Hepatocyte (in vitro differentiated cells): ENCODE results near the gene LEAP2. TPM values are rescaled to one million over a fixed set of nuclear protein-coding genes. Genes with fewer than 3 reads are reported as not detected.

Source experiments
- DNase-seq: peaks from one replicate; pipeline ENCODE4 v3.0.0-alpha.2; 2016; ENCODE audit warnings: low spot score
- H2AFZ ChIP-seq: fragments of 200-600 bp; sonication (generic); 2 replicates; pipeline ENCODE4 v1.6.0; 2016; ENCODE audit warnings: antibody characterized with exemption, mild to moderate bottlenecking
- H3K27ac ChIP-seq: fragments of 200-600 bp; sonication (generic); 2 replicates; pipeline ENCODE4 v1.5.1; 2016; ENCODE audit warnings: mild to moderate bottlenecking
- H3K27me3 ChIP-seq: fragments of 200-600 bp; sonication (generic); 2 replicates; pipeline ENCODE4 v1.6.1; 2016
- H3K36me3 ChIP-seq: fragments of 200-600 bp; sonication (generic); replicated peaks from 2 replicates; pipeline ENCODE4 v1.5.1; 2016; ENCODE audit warnings: low read depth; ENCODE audit not compliant: insufficient read depth
- H3K4me1 ChIP-seq: fragments of 200-600 bp; sonication (generic); 2 replicates; pipeline ENCODE4 v1.5.1; 2016; ENCODE audit warnings: mild to moderate bottlenecking, moderate library complexity; ENCODE audit not compliant: insufficient read depth
- H3K4me2 ChIP-seq: fragments of 200-600 bp; sonication (generic); 2 replicates; pipeline ENCODE4 v1.6.0; 2016
- H3K4me3 ChIP-seq: fragments of 200-600 bp; sonication (generic); 2 replicates; pipeline ENCODE4 v1.5.1; 2016; ENCODE audit warnings: mild to moderate bottlenecking
- H3K79me2 ChIP-seq: fragments of 200-600 bp; sonication (generic); 2 replicates; pipeline ENCODE4 v1.6.0; 2017; ENCODE audit warnings: mild to moderate bottlenecking
- H3K9me2 ChIP-seq: fragments of 200-600 bp; sonication (generic); replicated peaks from 2 replicates; pipeline ENCODE4 v1.6.0; 2017; ENCODE audit warnings: mild to moderate bottlenecking; ENCODE audit not compliant: insufficient read depth
- H3K9me3 ChIP-seq: fragments of 200-600 bp; sonication (generic); 2 replicates; pipeline ENCODE4 v1.5.1; 2016; ENCODE audit warnings: low read depth, mild to moderate bottlenecking
- H4K20me1 ChIP-seq: fragments of 200-600 bp; sonication (generic); 2 replicates; pipeline ENCODE4 v1.6.0; 2016; ENCODE audit warnings: mild to moderate bottlenecking; ENCODE audit not compliant: insufficient read depth, poor library complexity, severe bottlenecking
- CTCF ChIP-seq: fragments of 200-600 bp; sonication (generic); IDR thresholded peaks from 2 replicates; pipeline ENCODE4 v1.5.1; 2016; ENCODE audit warnings: antibody characterized with exemption, mild to moderate bottlenecking; ENCODE audit not compliant: poor library complexity
- EZH2 ChIP-seq: fragments of 200-600 bp; sonication (generic); IDR thresholded peaks from 2 replicates; pipeline ENCODE4 v1.6.1; 2016; ENCODE audit warnings: antibody characterized with exemption, mild to moderate bottlenecking, borderline replicate concordance
- EZH2phosphoT487 ChIP-seq: fragments of 200-600 bp; sonication (generic); IDR thresholded peaks from one replicate; pipeline ENCODE4 v1.6.1; 2018; ENCODE audit warnings: antibody characterized with exemption, mild to moderate bottlenecking, low read depth, moderate library complexity; ENCODE audit not compliant: unreplicated experiment, severe bottlenecking
- whole genome bisulfite sequencing: methylation state at CpG from one replicate; pipeline ENCODE4 v1.1.6; 2016; ENCODE audit warnings: low lambda C conversion rate; ENCODE audit errors: missing lambda C conversion rate; 5-methylcytosine and 5-hydroxymethylcytosine counted together
- polyA plus RNA-seq: library from polyadenylated mRNA; unstranded; fragments of >200 nt; fragmentation: Nextera tagmentation; extraction: Ambion mirVana; gene quantifications from 2 replicates; pipeline ENCODE4 v1.2.1, GENCODE V29; 2016
- total RNA-seq: library from RNA; depleted of rRNA; stranded (reverse); fragments of >200 nt; gene quantifications from 2 replicates; pipeline ENCODE4 v1.2.3, GENCODE V29; 2014

Gene LEAP2
- total and polyA plus RNA-seq, 2 experiments from 2014 or later, result 22.6 to 36.3 TPM

GRCh38 chr5:132828846-132829494 lies 44.5 kb upstream of the LEAP2 start:
- Histone ChIP-seq H3K4me3 (no peak overlapping the region), H3K9me2 (no peaks in the 10 kb centered on the region), H3K79me2 (peaks cover 16% of the 10 kb centered on the region), H3K9me3 (no peaks in the 10 kb centered on the region), H3K4me1 (peaks cover 10% of the 10 kb centered on the region), H4K20me1 (no peaks in the 10 kb centered on the region), H3K27me3 (no peaks in the 10 kb centered on the region), H2AFZ (no peak overlapping the region), H3K4me2 (peak overlapping the region; percentile 88), H3K36me3 (no peaks in the 10 kb centered on the region), H3K27ac (no peak overlapping the region)
- no peak for DNase-seq
- 90% methylated on average over 4 of the region's 4 CpGs for WGBS
- TF ChIP-seq CTCF, result no peak
- TF ChIP-seq EZH2, result no peak
- TF ChIP-seq EZH2phosphoT487, result no peak

GRCh38 chr5:132829742-132830435 lies 43.6 kb upstream of the LEAP2 start:
- H3K4me1 ChIP-seq, result peaks cover 10% of the 10 kb centered on the region
- WGBS, result 9% methylated on average over 62 of the region's 75 CpGs
- H3K36me3 ChIP-seq, result no peaks in the 10 kb centered on the region
- peak; percentile 92 for DNase-seq
- TF ChIP-seq EZH2phosphoT487, result no peak
- peak; percentile 84 for TF ChIP-seq CTCF
- peak overlapping the region; percentile 71 for H3K4me3 ChIP-seq
- peak overlapping the region; percentile 72 for H2AFZ ChIP-seq
- peak overlapping the region; percentile 86 for H3K27ac ChIP-seq
- no peaks in the 10 kb centered on the region for H3K9me2 ChIP-seq
- H3K9me3 ChIP-seq, result no peaks in the 10 kb centered on the region
- peak overlapping the region; percentile 88 for H3K4me2 ChIP-seq
- no peaks in the 10 kb centered on the region for H3K27me3 ChIP-seq
- H4K20me1 ChIP-seq, result no peaks in the 10 kb centered on the region
- peaks cover 16% of the 10 kb centered on the region for H3K79me2 ChIP-seq

GRCh38 chr5:132830436-132831094 lies 42.9 kb upstream of the LEAP2 start, which contains the start of gene SHROOM1:
TSS of gene SHROOM1 (minus strand) at chr5:132830647. CDS start at chr5:132826140, 4,507 bp downstream.
- Histone ChIP-seq H3K4me1 (peaks cover 10% of the 10 kb centered on the region), H3K27me3 (no peaks in the 10 kb centered on the region), H3K27ac (peak within 1 kb of the TSS; percentile 86), H3K9me2 (no peaks in the 10 kb centered on the region), H2AFZ (peak within 1 kb of the TSS; percentile 72), H3K79me2 (peaks cover 16% of the 10 kb centered on the region), H3K36me3 (no peaks in the 10 kb centered on the region), H3K4me2 (peak within 1 kb of the TSS; percentile 88), H3K4me3 (peak within 1 kb of the TSS; percentile 71), H3K9me3 (no peaks in the 10 kb centered on the region), H4K20me1 (no peaks in the 10 kb centered on the region)
- DNase-seq, result peak; percentile 88
- no peak for TF ChIP-seq CTCF
- no peak for TF ChIP-seq EZH2
- TF ChIP-seq EZH2phosphoT487, result no peak
- WGBS, result 4% methylated on average over 45 of the region's 78 CpGs
